Cardiac septum (tissue), 1 donor: ENCODE measurements around the gene SF3B3. TPM values are rescaled to one million over a fixed set of nuclear protein-coding genes. Genes with fewer than 3 reads are reported as not detected.
A peak's percentile ranks its signal among the peaks of the same experiment; 100 is the strongest.
"Not testable (repeated sequence)": the region's sequence is repeated elsewhere in the genome, so short reads cannot be mapped to it uniquely, and the experiment has no call there.

Experiments
- DNase-seq: peaks from one replicate; pipeline ENCODE4 v3.0.0-alpha.2; 2020; ENCODE audit warnings: low spot score
- intact Hi-C: fragments of 100-400 bp; cut with DNase I; formaldehyde crosslinking; loops from one replicate; pipeline ENCODE4 v1.14.0; 2022
- total RNA-seq: library from RNA; stranded (reverse); fragmentation: NEBNext Ultra II Directional; extraction: Animal tissue kit (Norgen Biotek cat#: 25700); gene quantifications from one replicate; pipeline ENCODE4 v1.2.1, GENCODE V29; 2021
- donor health status: DM: no; HTN: no; CAD: no.

Gene SF3B3
- total RNA-seq, 1 donor from 2014 or later: 159 TPM

DNA sequence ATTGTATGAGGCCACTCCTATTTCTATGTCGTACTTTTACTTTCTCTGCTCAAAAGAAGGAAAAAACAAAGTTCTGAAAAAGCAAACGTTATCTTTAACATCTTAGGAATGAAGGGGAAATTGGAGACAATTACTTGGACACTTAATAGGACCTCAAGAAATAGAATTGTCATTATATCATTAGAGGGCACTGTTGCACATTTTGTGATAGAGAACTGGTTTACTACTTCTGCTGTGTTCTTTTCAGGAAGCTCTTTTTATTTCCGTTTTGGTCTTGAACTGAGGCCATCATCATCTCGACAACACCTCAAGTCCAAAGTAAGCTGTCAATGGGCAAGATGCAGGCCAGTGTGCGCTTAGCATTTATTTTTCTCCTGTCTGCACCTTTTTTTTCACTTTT is 14.9 kb upstream of the SF3B3 start:
- intact Hi-C loops: no loop called here
- DNase-seq: no peak

DNA sequence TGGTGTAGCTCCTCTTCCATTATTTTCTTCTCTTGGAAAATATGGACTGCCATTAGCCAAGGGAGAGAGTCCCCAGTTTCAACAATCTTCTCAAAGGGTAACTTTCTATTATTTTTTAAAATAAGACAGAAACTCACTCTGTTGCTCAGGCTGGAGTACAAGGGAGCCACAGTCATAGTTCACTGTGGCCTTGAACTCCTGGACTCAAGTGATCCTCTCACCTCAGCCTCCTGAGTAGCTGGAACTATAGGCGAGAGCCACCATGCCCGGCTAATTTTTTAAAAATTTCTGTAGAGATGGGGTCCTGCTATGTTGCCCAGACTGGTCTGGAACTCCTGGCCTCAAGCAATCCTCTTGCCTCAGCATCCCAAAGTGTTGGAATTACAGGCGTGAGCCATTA is 13.4 kb upstream of the SF3B3 start:
- intact Hi-C loops: no loop called here
- no peak for DNase-seq

DNA sequence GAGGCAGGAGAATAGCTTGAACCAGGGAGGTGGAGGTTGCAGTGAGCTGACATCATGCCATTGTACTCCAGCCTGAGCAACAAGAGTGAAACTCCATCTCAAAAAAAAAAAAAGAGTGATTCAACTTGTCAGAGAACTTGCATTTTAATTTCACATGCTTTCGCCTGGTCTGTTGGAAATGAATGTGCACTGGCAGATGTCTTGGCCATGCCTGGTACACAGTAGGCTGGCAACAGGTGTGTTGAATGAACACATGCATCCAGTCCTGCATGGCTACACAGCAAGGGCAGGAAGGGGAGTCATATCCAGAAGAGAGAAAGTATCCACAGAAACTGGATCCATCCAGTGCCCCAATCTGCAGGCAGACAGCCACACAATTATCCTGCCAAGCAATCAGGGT is 11.8 kb upstream of the SF3B3 start:
- intact Hi-C loops: no loop called here
- DNase-seq: no peak

DNA sequence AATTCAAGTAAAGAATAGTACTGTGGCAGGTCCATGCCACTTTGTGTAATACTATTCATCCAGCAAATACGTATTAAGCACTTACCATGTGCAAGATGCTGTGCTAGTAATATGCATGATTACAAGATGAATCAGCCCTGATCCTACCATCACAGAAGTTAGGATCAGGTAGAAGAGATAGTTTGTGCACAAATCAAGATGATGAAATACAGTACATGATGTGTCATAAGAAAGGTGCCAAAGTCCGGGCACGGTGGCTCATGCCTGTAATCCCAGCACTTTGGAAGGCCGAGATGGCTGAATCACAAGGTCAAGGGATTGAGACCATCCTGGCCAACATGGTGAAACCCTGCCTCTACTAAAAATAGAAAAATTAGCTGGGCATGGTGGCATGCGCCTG is 11.2 kb upstream of the SF3B3 start:
- DNase-seq: no peak
- intact Hi-C loops: no loop called here

DNA sequence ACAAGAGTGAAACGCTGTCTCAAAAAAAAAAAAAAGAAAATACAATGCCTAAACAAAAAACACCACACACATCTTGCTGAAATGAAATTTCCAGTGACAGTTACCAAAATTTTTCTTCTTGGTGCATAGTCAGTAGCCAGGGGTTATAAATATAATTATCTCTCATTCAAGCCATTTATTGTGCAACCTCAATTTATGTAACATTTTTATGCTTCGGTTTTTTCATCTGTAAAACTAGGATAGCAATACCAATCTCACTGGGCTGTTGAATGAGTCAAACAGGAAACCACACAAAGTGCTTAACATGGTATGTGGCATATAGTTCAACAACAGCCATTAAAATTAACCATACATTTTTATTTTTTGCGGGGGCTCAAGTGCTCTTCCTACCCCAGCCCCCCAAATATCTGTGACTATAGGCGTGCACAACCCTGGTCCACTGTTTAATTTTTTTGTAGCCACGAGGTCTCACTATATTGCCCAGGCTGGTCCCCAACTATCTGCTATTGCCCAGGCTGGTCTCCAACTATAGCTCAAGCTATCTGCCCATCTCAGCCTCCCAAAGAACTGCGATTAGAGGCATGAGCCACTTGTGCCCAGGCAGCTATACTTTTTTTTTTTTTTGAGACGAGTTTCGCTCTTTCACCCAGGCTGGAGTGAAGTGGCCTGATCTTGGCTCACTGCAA is 2.9 kb upstream of the SF3B3 start:
- intact Hi-C loops: no loop called here
- DNase-seq: no peak

DNA sequence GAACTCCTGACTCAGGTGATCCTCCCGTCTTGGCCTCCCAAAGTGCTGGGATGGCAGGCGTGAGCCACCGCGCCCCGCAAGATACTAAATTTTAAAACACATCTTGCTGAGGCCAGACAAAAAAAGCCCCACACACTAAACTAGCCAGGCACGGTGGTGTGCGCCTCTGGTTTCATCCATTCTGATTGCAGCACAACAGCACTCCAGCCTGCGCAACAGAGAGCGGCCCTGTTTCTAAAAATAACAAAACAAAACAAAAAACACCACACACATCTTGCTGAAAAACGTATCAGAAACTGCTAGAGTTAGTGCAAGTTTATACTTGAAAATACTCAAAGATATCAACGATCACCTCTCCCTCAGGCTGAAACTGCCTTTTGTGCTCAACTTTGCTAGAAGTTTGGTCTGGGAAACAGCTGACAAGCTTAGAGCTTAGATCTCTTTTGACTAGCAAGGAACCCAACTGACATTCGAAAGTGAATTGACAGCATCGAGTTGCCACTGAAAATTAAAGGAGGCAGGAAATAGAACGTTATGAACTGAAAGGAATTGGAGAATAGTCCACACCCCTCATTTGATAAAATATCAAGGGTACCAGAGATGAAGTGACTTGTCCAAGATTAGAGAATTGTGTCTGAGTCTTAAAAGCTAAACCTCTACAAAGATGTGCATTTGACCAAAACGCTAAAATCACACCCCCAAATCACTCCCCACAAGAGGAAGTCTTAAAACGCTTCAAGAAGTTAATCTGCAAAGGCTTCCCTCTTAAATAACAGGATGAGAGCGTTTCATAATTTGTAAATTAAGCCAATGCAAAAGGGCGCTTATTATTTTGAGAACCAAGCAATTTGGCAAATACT is 1.2 kb upstream of the SF3B3 start:
- intact Hi-C loops: no loop called here
- DNase-seq: no peak

DNA sequence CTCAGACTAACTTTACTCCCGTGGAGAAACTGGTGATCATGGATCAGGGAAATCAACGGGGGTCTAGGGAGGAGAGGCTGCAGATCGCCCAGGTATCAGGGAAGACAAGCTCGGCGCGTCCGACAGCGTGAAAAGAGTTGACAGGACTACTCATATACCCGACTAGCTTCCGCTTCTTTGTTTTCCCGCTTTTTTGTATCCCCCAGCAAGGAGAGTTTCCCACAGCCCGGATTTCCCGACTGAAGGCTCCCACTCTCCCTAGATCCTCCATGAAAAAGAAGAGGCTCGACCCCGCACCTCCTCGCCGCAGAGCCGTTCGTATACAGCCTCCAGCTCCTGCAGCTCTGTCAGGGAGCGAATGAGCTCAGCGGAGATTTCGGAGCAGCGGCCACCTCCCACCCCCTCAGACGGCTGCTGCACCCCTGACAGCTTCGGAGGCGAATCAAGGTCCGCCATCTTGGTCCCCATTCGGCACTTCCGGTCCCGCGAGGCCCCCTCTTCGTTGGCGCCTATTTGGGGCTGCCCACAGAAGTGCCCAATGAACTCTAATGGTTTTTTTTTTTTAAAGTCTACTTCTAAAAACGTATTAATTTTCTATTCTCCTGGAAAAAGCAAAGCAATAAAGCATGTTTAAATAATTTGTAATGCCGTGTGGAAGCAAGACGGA is 407 bp upstream of the SF3B3 start, which contains the start of gene COG4:
Gene COG4, minus strand, starts transcription at position 479 of the 667 bp plus-strand sequence. Its CDS starts 11 bp downstream, at position 468.
- DNase-seq: peak; percentile 93
- intact Hi-C loops: no loop called here

DNA sequence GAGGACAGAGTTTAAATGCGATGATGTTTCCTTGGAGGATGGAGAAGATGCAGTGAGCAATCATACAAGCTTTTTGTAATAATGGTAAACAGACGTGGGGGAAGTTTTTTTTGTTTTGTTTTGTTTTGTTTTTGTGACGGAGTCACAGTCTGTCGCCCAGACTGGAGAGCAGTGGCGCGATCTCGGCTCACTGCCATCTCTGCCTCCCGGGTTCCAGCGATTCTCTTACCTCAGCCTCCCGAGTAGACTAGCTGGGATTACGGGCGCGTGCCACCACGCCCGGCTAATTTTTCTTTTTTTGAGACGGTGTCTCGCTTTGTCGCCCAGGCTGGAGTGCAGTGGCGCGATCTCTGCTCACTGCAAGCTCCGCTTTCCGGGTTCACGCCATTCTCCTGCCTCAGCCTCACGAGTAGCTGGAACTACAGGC is 796 bp downstream of the SF3B3 start:
- intact Hi-C loops, DNase-seq: not testable (repeated sequence)

DNA sequence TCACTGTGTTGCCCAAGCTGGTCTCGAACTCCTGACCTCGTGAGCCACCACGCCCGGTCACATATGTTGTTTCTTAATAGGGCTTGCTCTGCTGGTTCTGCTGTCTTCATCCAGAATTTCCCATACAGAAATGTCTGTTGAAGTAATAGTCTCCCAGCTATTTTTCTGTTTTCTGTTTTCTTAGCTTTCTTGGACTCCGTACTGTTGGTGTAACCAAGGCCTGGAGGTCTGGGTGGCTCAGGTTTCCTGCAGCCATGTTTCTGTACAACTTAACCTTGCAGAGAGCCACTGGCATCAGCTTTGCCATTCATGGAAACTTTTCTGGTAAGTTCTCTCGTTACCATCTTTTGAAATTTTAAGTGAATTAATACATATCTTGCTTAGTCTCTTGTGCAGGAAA is 2.8 kb downstream of the SF3B3 start:
- no peak for DNase-seq
- intact Hi-C loops: no loop called here

DNA sequence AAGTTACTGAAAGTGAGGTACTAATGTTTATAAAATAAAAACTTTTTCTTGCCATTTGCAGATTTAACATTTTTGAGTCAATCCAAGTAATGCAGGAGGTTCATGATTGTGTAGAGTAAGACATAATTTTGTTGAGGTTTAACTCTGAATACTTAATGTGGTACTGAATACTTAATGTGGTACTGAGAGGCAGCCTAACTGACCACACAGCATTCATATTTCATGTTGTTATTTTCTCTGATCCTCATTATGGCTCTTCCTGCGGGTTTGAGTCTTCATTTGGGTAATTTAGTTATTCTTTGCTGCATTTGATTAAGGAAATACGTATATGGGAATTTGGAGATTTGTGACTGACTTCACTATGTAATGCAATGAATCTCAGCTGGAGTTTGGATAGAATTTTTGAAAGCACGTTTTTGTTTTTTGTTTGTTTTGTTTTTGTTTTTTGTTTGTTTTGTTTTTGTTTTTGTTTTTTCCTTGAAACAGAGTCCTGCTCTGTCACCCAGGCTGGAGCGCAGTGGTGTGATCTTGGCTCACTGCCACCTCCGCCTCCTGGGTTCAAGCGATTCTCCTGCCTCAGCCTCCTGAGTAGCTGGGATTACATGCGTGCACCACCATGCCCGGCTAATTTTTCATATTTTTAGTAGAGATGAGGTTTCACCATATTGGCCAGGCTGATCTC is 3.8 kb downstream of the SF3B3 start:
- no peak for DNase-seq
- intact Hi-C loops: no loop called here

DNA sequence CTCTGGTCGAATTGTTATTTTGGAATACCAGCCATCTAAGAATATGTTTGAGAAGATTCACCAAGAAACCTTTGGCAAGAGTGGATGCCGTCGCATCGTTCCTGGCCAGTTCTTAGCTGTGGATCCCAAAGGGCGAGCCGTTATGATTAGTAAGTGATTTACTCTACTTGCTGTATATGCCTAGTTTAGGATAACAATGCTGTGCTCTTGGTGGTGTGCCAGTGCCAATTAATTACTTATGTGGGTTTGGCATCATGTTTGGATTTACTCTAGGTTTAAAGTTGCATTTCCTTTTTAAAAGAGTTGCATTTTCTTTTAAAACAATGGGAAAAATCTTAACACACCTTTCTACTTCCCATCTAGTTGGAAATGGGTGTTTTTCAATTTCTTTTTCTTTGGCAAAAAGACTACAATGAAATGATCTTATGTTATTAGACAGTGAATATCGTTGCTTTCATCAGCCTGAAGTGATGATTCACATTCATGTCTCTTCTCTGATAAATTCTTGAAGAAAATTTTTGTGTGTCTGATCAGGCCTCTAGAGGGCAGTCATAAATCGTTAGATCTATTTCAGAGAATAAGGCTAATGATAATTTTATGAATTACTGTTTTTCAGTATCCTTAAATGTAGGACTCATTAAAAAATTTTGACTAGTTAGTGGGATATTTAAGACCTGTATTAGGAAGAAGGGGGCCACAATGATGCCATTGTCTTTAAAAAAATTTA is 5.6 kb downstream of the SF3B3 start:
- intact Hi-C loops: no loop called here
- no peak for DNase-seq

DNA sequence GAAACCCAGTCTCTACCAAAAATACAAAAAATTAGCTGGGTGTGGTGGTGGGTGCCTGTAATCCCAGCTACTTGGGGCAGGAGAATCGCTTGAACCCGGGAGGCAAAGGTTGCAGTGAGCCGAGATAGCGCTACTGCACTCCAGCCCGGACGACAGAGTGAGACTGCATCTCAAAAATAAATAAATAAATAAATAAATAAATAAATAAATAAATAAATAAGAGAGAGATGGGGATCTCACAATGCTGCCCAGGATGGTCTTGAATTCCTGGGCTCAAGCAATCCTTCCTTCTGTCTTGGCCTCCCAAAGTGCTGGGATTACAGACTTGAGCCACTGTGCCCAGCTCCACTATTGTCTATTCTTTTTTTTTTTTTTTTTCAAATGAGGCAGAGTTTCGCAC is 6.3 kb downstream of the SF3B3 start:
- DNase-seq: not testable (repeated sequence)
- intact Hi-C loops: loop anchor here (2.0 kb wide), 1 partner anchor 123 kb away; no protein-coding TSS in a partner anchor

DNA sequence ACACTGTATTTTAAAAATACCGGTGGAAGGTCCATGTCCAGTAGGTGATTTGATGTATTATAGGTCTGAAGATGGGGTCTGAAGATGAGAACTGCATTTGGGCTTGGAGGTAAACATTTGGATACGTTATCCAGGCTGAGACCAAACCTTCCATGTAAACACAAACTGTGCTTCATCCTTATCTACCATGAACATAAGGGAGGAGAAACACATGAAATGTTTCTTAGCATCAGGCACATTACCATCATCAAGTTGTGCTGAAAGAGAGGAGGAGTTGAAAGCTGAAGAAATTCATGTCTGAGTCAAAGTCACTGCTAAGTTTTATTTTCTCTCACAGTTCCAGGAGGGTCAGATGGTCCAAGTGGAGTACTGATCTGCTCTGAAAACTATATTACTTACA is 11.4 kb downstream of the SF3B3 start:
- intact Hi-C loops: loop anchor here (5.0 kb wide), 1 partner anchor 37 kb away; no protein-coding TSS in a partner anchor

DNA sequence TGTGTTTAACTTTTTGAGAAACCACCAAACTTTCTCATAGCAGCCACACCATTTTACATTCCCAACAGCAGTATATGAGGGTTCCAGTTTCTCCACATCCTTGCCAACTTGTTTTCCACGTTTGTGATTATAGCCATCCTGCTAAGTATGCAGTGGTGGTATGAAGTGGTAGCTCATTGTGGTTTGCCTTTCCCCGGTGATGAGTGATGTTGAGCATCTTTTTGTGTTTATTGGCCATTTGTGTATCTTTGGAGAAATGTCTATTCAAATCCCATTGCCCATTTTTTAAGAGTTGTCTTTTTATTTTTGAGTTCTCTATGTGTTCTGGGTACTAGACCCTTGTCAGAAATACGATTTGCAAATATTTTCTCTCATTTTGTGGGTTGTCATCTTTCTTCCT is 17.4 kb downstream of the SF3B3 start:
- intact Hi-C loops: no loop called here
- DNase-seq: no peak

More for the DNA sequence above, 11.4 kb downstream of the SF3B3 start:
- DNase-seq: no peak

DNA sequence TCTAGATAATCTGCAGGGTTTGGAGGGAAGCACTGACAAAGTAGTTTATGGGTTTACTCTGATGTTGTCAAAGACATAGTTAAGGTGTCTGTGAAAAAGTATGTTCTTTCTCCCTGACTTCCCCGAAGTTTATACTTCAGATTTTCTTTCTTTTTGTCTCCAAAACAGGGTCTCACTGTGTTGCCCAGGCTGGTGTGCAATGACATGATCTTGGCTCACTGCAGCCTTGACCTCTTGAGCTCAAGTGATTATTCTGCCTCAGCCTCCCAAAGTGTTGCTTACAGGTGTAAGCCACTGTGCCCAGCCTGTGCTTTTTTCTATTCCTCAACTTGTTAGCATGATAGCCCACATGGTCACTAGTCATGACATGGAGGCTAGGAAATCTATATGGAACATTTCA is 20.9 kb downstream of the SF3B3 start:
- no peak for DNase-seq
- intact Hi-C loops: no loop called here

DNA sequence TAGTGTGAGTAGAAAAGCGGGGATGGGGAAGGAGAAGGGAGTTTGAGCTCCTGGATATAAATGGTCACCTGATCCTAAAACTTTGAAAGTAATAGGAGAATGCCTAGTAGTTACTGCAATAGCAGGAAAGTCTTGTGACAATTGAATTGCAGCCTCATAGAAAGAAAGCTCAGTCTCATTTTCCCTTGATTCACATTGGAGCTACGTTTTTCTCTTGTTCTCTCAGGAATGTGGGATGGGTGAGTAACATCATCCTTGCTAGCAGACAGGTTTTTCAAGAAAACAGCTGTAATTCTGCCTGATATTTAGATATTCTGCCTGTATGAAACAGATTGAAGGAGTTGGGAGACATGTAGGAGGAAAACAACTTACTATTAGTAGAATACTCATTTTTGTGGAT is 25.3 kb downstream of the SF3B3 start:
- intact Hi-C loops: no loop called here
- DNase-seq: no peak

DNA sequence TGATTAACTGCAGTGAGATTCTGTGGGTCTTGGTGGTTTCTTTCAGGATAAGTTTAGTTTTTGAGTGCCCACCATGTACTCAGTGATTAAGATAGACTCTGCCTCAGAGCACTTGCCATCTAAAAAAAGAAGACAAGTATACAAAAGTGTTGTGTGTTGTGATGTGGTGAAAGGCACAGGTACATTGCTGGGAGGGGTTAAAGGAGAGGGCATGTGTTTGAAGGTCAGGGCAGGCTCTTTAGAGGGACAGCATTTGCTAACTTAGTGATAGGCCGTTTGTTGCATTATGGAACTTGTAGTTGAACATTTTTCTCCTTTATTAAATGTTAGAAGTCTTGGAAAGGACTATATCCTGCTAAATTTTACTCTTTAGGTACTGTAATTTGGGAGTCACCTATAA is 26.5 kb downstream of the SF3B3 start:
- intact Hi-C loops: no loop called here
- no peak for DNase-seq

DNA sequence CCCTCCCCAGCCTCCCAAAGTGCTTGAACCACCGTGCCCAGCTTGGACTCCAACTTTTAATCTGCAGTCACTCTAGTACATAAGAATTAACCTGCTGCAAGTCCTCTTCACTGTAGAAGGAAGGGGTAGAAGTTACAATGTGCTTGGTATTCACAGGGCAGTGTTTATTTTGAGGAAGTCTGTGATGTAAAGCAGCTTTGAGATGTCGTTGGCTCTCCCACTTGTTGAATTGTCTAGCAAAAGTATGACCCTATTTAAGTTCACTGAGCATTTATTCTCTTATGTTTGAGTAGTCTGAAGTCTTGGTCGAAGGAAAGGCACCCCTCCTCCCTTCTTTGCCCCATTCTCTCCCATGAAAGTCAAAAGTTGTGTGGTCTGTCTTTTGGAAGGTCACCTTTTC is 28.2 kb downstream of the SF3B3 start:
- no peak for DNase-seq
- intact Hi-C loops: no loop called here

DNA sequence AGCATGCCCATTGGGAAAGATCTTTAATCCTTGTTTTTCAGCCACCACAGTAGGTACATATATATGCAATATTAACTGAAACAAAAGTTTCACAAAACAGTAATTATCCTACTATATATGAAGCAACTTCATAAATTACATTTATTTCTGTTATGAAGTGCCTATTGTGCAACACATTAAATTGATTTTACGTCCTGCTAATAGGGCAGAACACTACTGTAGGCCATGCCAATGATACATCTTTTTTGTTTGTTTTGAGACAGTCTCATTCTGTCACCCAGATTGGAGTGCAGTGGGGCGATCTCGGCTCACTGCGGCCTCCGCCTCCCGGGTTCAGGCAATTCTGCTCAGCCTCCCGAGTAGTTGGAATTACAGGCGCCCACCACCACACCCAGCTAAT is 29.1 kb downstream of the SF3B3 start:
- intact Hi-C loops: no loop called here
- DNase-seq: no peak
